ENCODE measurements around the gene TRAPPC1.

The TRAPPC1 gene

GRCh38 chr17:7930841-7931631 lies 710 bp downstream of the TRAPPC1 start:
- peaks cover 15% of the 10 kb centered on the region for H3K36me3 ChIP-seq (ENCODE audit: insufficient read depth, low read length)
- H3K9me3 ChIP-seq (ENCODE audit: low read depth, low read length): no peaks in the 10 kb centered on the region
- peak overlapping the region; percentile 85 for H3K9ac ChIP-seq (ENCODE audit: insufficient read length)
- DNase-seq (ENCODE audit: low read depth, low spot score): no peak
- H3K4me3 ChIP-seq: peak overlapping the region; percentile 100
- TF ChIP-seq FOXP2 (optimal IDR thresholded peaks at IDR 0.05; ENCODE audit: control extremely low read depth, extremely low read length, insufficient read depth) (no peak), EZH2 (IDR thresholded peaks at IDR 0.05) (no peak), POLR2AphosphoS5 (IDR thresholded peaks at IDR 0.05; ENCODE audit: borderline replicate concordance, low read depth, low read length) (no peak)
- H3K27ac ChIP-seq: no peak overlapping the region

GRCh38 chr17:7929158-7930023 lies 2.4 kb downstream of the TRAPPC1 start, which contains the start of gene KCNAB3:
KCNAB3 (minus strand) TSS chr17:7929856; CDS start chr17:7929435, 421 bp downstream.
- Histone ChIP-seq H3K9me3 (ENCODE audit: low read depth, low read length) (no peaks in the 10 kb centered on the region), H3K4me3 (peak within 1 kb of the TSS; percentile 81), H3K9ac (ENCODE audit: insufficient read length) (peak within 1 kb of the TSS; percentile 76), H3K36me3 (ENCODE audit: insufficient read depth, low read length) (peaks cover under 1% of the 10 kb centered on the region), H3K27ac (no peak within 1 kb of the TSS)
- peak; percentile 59; the same call in 1 of the 2 replicates for TF ChIP-seq POLR2AphosphoS5 (IDR thresholded peaks at IDR 0.05; ENCODE audit: borderline replicate concordance, low read depth, low read length)
- TF ChIP-seq FOXP2 (optimal IDR thresholded peaks at IDR 0.05; ENCODE audit: control extremely low read depth, extremely low read length, insufficient read depth): no peak
- TF ChIP-seq EZH2 (IDR thresholded peaks at IDR 0.05): no peak
- DNase-seq (ENCODE audit: low read depth, low spot score): no peak

- DNase-seq (ENCODE audit: low read depth, low spot score): no peak
- no peak for TF ChIP-seq FOXP2 (optimal IDR thresholded peaks at IDR 0.05; ENCODE audit: control extremely low read depth, extremely low read length, insufficient read depth)
- Histone ChIP-seq H3K9ac (ENCODE audit: insufficient read length) (no peak overlapping the region), H3K9me3 (ENCODE audit: low read depth, low read length) (no peaks in the 10 kb centered on the region), H3K36me3 (ENCODE audit: insufficient read depth, low read length) (no peaks in the 10 kb centered on the region; the same call in 1 of the 2 replicates), H3K27ac (no peak overlapping the region), H3K4me3 (no peak overlapping the region)
Observed at GRCh38 chr17:7927596-7927995, 4.2 kb downstream of the TRAPPC1 start.

- H3K9ac ChIP-seq (ENCODE audit: insufficient read length): no peak overlapping the region
- TF ChIP-seq POLR2AphosphoS5 (IDR thresholded peaks at IDR 0.05; ENCODE audit: borderline replicate concordance, low read depth, low read length): no peak
- TF ChIP-seq EZH2 (IDR thresholded peaks at IDR 0.05): no peak
- TF ChIP-seq FOXP2 (optimal IDR thresholded peaks at IDR 0.05; ENCODE audit: control extremely low read depth, extremely low read length, insufficient read depth): no peak
- no peak for DNase-seq (ENCODE audit: low read depth, low spot score)
Observed at GRCh38 chr17:7922845-7923628, 8.7 kb downstream of the TRAPPC1 start.

GRCh38 chr17:7922269-7922844 lies 9.4 kb downstream of the TRAPPC1 start:
- no peak for TF ChIP-seq FOXP2 (optimal IDR thresholded peaks at IDR 0.05; ENCODE audit: control extremely low read depth, extremely low read length, insufficient read depth)
- no peak for TF ChIP-seq POLR2AphosphoS5 (IDR thresholded peaks at IDR 0.05; ENCODE audit: borderline replicate concordance, low read depth, low read length)
- TF ChIP-seq EZH2 (IDR thresholded peaks at IDR 0.05): no peak
- no peaks in the 10 kb centered on the region; the same call in 1 of the 2 replicates for H3K36me3 ChIP-seq (ENCODE audit: insufficient read depth, low read length)
- no peaks in the 10 kb centered on the region for H3K9me3 ChIP-seq (ENCODE audit: low read depth, low read length)
- no peak overlapping the region for H3K9ac ChIP-seq (ENCODE audit: insufficient read length)
- no peak for DNase-seq (ENCODE audit: low read depth, low spot score)
- no peak overlapping the region for H3K27ac ChIP-seq
- H3K4me3 ChIP-seq: no peak overlapping the region

More at GRCh38 chr17:7922845-7923628, 8.7 kb downstream of the TRAPPC1 start:
- H3K9me3 ChIP-seq (ENCODE audit: low read depth, low read length): no peaks in the 10 kb centered on the region
- H3K27ac ChIP-seq: no peak overlapping the region
- H3K36me3 ChIP-seq (ENCODE audit: insufficient read depth, low read length): no peaks in the 10 kb centered on the region; the same call in 1 of the 2 replicates
- no peak overlapping the region for H3K4me3 ChIP-seq

- Histone ChIP-seq H3K9ac (ENCODE audit: insufficient read length) (no peak overlapping the region), H3K9me3 (ENCODE audit: low read depth, low read length) (no peaks in the 10 kb centered on the region), H3K27ac (no peak overlapping the region), H3K36me3 (ENCODE audit: insufficient read depth, low read length) (peaks cover 8% of the 10 kb centered on the region; the same call in 1 of the 2 replicates), H3K4me3 (no peak overlapping the region)
- TF ChIP-seq FOXP2 (optimal IDR thresholded peaks at IDR 0.05; ENCODE audit: control extremely low read depth, extremely low read length, insufficient read depth) (no peak), POLR2AphosphoS5 (IDR thresholded peaks at IDR 0.05; ENCODE audit: borderline replicate concordance, low read depth, low read length) (no peak), EZH2 (IDR thresholded peaks at IDR 0.05) (no peak)
- no peak for DNase-seq (ENCODE audit: low read depth, low spot score)
Observed at GRCh38 chr17:7916808-7917207, 14.9 kb downstream of the TRAPPC1 start.

- H3K27ac ChIP-seq: peak overlapping the region; percentile 81
- peak overlapping the region; percentile 68 for H3K9ac ChIP-seq (ENCODE audit: insufficient read length)
Observed at GRCh38 chr17:7916385-7916682, 15.4 kb downstream of the TRAPPC1 start.

More at GRCh38 chr17:7916385-7916682, 15.4 kb downstream of the TRAPPC1 start:
- TF ChIP-seq POLR2AphosphoS5 (IDR thresholded peaks at IDR 0.05; ENCODE audit: borderline replicate concordance, low read depth, low read length) (no peak), FOXP2 (optimal IDR thresholded peaks at IDR 0.05; ENCODE audit: control extremely low read depth, extremely low read length, insufficient read depth) (no peak), EZH2 (IDR thresholded peaks at IDR 0.05) (no peak)
- DNase-seq (ENCODE audit: low read depth, low spot score): no peak
- H3K36me3 ChIP-seq (ENCODE audit: insufficient read depth, low read length): peaks cover 13% of the 10 kb centered on the region
- H3K4me3 ChIP-seq: peak overlapping the region; percentile 61
- H3K9me3 ChIP-seq (ENCODE audit: low read depth, low read length): no peaks in the 10 kb centered on the region
